GM19043 (cell line): ENCODE measurements around the gene VSX2.

Experiments used
- ATAC-seq: cut with Tn5 transposase; IDR thresholded peaks from one replicate; pipeline ENCODE4 v1.9.1; 2021; ENCODE audit warnings: low read depth; ENCODE audit not compliant: unreplicated experiment

VSX2 gene

GRCh38 chr14:74220991-74221390, 18.3 kb upstream of the VSX2 start:
- ATAC-seq: no peak

GRCh38 chr14:74221741-74222140, 17.5 kb upstream of the VSX2 start:
- ATAC-seq: no peak

- ATAC-seq: no peak
Observed at GRCh38 chr14:74223016-74223415, 16.2 kb upstream of the VSX2 start.

GRCh38 chr14:74231784-74232183, 7.5 kb upstream of the VSX2 start:
- ATAC-seq: no peak

- no peak for ATAC-seq
Observed at GRCh38 chr14:74235017-74235416, 4.2 kb upstream of the VSX2 start.

GRCh38 chr14:74237441-74237840, 1.8 kb upstream of the VSX2 start:
- ATAC-seq: no peak

DNA sequence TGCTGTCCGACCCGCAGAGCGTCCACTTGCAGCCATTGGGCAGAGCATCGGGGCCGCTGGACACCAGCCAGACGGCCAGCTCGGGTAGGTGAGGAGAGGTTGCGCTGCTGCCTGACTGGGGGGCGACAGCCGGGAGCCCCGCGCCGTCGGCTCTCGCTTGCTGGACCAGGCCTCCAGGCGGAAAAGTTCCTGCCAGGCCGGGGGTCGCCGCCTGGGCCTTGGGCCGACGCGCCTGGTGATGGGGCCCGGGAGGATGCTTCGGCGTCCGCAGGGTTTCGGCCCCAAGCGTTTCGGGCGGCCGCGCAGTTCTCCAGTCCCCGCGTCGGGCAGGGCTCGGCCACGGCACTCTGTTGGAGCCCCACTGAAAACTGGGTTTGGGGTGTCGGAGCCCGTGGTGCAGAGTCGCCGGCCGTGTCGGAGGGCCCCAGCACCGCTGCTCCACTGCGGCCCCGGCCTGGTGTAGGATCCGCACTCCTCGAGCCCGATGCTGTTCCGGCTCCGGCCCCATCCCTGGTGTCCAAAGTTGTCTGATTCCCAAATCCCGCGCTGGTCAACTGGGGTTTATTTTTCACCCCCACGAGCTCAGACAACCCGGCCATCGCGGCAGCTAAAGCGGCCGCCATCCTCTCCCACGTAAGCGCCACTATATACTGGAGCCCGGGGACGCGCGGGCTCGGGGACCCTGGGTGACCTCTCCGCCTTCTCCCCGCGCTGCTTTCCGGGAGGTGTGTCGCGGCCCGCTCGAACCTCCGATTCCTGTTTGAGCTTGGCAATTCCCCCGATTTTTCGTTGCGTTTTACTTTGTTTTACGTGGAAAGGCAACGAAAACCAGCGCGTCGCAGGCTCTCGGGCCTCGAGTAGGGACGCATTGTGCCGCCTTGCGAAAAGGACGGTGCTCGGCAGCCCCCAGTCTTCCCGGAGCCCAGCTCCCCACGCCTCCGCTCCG, 872 bp downstream of the VSX2 start:
- ATAC-seq: no peak

- ATAC-seq: no peak
Observed at GRCh38 chr14:74240794-74241651, 1.8 kb downstream of the VSX2 start.

GRCh38 chr14:74241652-74242017, 2.4 kb downstream of the VSX2 start:
- no peak for ATAC-seq

GRCh38 chr14:74242021-74242779, 3.0 kb downstream of the VSX2 start:
- no peak for ATAC-seq

- no peak for ATAC-seq
Observed at GRCh38 chr14:74242780-74243042, 3.5 kb downstream of the VSX2 start.

- ATAC-seq: no peak
Observed at GRCh38 chr14:74243051-74243450, 3.8 kb downstream of the VSX2 start.

- no peak for ATAC-seq
Observed at GRCh38 chr14:74244115-74244514, 4.9 kb downstream of the VSX2 start.

DNA sequence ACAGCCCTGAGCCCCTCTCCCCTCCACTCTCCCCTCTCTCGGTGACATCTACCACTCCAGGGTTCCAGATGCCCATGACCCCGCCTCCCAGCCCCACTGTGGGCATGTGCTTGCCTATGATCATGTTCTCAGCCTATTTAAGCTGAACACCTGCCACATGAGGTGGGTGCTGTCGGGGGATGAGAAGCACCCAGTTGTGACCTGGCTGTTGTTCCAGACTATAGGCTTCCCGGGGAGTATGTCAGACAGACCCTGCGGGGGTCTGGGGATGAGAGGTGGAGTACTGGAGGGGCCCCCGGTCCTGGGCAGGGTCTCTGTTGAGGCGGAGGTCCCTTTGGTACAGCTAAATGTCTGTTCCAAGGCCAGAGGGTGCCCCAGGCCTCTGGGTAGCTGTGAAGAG, 6.0 kb downstream of the VSX2 start:
- no peak for ATAC-seq

- ATAC-seq: no peak
Observed at GRCh38 chr14:74246542-74246941, 7.3 kb downstream of the VSX2 start.

- ATAC-seq: no peak
Observed at GRCh38 chr14:74248017-74248416, 8.8 kb downstream of the VSX2 start.

GRCh38 chr14:74249433-74250375, 10.5 kb downstream of the VSX2 start:
- ATAC-seq: no peak

DNA sequence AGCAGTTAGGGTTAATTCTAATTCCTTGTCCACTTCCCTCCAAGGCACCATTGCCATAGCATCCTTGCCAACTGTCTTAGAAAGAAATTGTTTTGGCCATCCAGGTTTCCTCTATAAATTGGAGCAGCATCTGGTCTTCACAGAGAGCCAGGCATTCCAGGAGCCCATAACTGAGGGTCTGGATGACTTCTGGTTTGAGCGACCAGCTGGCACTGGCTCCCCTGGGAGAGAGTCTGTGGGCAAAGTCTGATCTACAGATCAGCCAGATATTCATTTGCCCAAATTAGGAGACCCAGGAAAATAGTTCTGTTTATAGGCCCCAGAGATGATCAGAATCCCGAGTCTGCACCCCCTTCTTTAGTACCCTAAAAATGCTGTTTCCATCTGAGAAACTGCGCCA, 16.0 kb downstream of the VSX2 start:
- no peak for ATAC-seq

- ATAC-seq: no peak
Observed at GRCh38 chr14:74257078-74257940, 18.1 kb downstream of the VSX2 start.
